IMR-90 (cell line): ENCODE data around the gene GLIS1. TPM values are rescaled to one million over a fixed set of nuclear protein-coding genes. Genes with fewer than 3 reads are reported as not detected.

Experiments
- ATAC-seq: fragments of 200-7000 bp; cut with Tn5 transposase; 2 replicates; pipeline ENCODE4 v1.9.1; 2020; ENCODE audit warnings: low read depth, mild to moderate bottlenecking, moderate library complexity
- BruUV-seq: library from RNA; stranded (reverse); fragments of 400-500 nt; replicated peaks from 2 replicates; lab custom pipeline; 2021; lab: Mats Ljungman, UMichigan
- CTCF ChIA-PET: fragments of 300-600 bp; formaldehyde crosslinking; extraction: SDS; loops from one replicate; lab custom pipeline; 2021; ENCODE audit warnings: antibody characterized with exemption; lab: Yijun Ruan, JAX
- POLR2A ChIA-PET: fragments of 300-600 bp; sonication (Branson Sonifier 250); formaldehyde crosslinking; loops from one replicate; lab custom pipeline; 2022; ENCODE audit warnings: antibody characterized with exemption; ENCODE audit not compliant: unreplicated experiment; lab: Charles Lee
- DNase-seq: peaks from one replicate; pipeline ENCODE4 v3.0.0; 2013
- H2AFZ ChIP-seq: replicated peaks from 2 replicates; pipeline ENCODE3; 2013; ENCODE audit warnings: low read length, mild to moderate bottlenecking; ENCODE audit not compliant: poor library complexity
- H2AK5ac ChIP-seq: 2 replicates; pipeline ENCODE4 v1.6.1; 2013; ENCODE audit warnings: low read depth, low read length, inconsistent platforms
- H2AK9ac ChIP-seq: replicated peaks from 2 replicates; pipeline ENCODE3; 2013; ENCODE audit warnings: mild to moderate bottlenecking, low read depth, low read length, moderate library complexity; ENCODE audit not compliant: poor library complexity
- H2BK120ac ChIP-seq: 2 replicates; pipeline ENCODE4 v1.6.1; 2013; ENCODE audit warnings: low read depth, low read length, inconsistent platforms
- H2BK15ac ChIP-seq: 3 replicates; pipeline ENCODE4 v1.6.1; 2013; ENCODE audit warnings: low read depth, low read length, inconsistent platforms
- H2BK20ac ChIP-seq: 2 replicates; pipeline ENCODE4 v1.6.1; 2013; ENCODE audit warnings: low read depth, mild to moderate bottlenecking, inconsistent platforms, low read length, moderate library complexity
- H2BK5ac ChIP-seq: 2 replicates; pipeline ENCODE4 v1.6.1; 2013; ENCODE audit warnings: mild to moderate bottlenecking, low read depth, low read length, inconsistent platforms; ENCODE audit not compliant: poor library complexity, severe bottlenecking
- H3K14ac ChIP-seq: replicated peaks from 2 replicates; pipeline ENCODE4 v1.6.1; 2013; ENCODE audit warnings: low read depth, low read length, inconsistent platforms
- H3K18ac ChIP-seq: 2 replicates; pipeline ENCODE4 v1.6.1; 2013; ENCODE audit warnings: low read depth, low read length, control low read depth
- H3K23ac ChIP-seq: 2 replicates; pipeline ENCODE4 v1.6.1; 2013; ENCODE audit warnings: low read depth, low read length, inconsistent platforms
- H3K27ac ChIP-seq: 2 replicates; pipeline ENCODE4 v1.5.1; 2013; ENCODE audit warnings: mild to moderate bottlenecking, control low read depth, low read length; ENCODE audit not compliant: insufficient read depth
- H3K27me3 ChIP-seq: 2 replicates; pipeline ENCODE4 v1.6.1; 2013; ENCODE audit warnings: low read length; ENCODE audit not compliant: control insufficient read depth, insufficient read depth
- H3K36me3 ChIP-seq: 2 replicates; pipeline ENCODE4 v1.6.1; 2013; ENCODE audit warnings: low read length, mixed read lengths; ENCODE audit not compliant: control insufficient read depth, insufficient read depth
- H3K4ac ChIP-seq: 2 replicates; pipeline ENCODE4 v1.6.1; 2013; ENCODE audit warnings: low read depth, low read length, inconsistent platforms
- H3K4me1 ChIP-seq: 2 replicates; pipeline ENCODE4 v1.6.1; 2013; ENCODE audit warnings: low read length, mixed read lengths; ENCODE audit not compliant: control insufficient read depth, insufficient read depth
- H3K4me2 ChIP-seq: 2 replicates; pipeline ENCODE4 v1.6.1; 2013; ENCODE audit warnings: low read depth, mild to moderate bottlenecking, control low read depth, low read length, moderate library complexity
- H3K4me3 ChIP-seq: 2 replicates; pipeline ENCODE4 v1.5.1; 2013; ENCODE audit warnings: low read depth, mild to moderate bottlenecking, control low read depth, low read length, moderate library complexity; ENCODE audit not compliant: insufficient read depth
- H3K56ac ChIP-seq: 2 replicates; pipeline ENCODE4 v1.6.1; 2013; ENCODE audit warnings: low read length, inconsistent platforms; ENCODE audit not compliant: insufficient read depth; ENCODE audit errors: extremely low read depth
- H3K79me1 ChIP-seq, 2 experiments: 2 replicates each; pipeline ENCODE4 v1.6.1; 2013; ENCODE audit warnings: low read length in 2 of 2, inconsistent platforms in 1 of 2, low read depth in 1 of 2
- H3K9ac ChIP-seq: 2 replicates; pipeline ENCODE4 v1.6.1; 2013; ENCODE audit warnings: low read depth, low read length, control low read depth
- H3K9me1 ChIP-seq: 2 replicates; pipeline ENCODE4 v1.6.1; 2013; ENCODE audit warnings: low read length, inconsistent platforms; ENCODE audit not compliant: insufficient read depth
- H3K9me3 ChIP-seq: 2 replicates; pipeline ENCODE4 v1.6.1; 2013; ENCODE audit warnings: low read length; ENCODE audit not compliant: control insufficient read depth, insufficient read depth
- H4K20me1 ChIP-seq: 2 replicates; pipeline ENCODE4 v1.6.1; 2013; ENCODE audit warnings: low read length, inconsistent platforms; ENCODE audit not compliant: insufficient read depth
- H4K5ac ChIP-seq: 2 replicates; pipeline ENCODE4 v1.6.1; 2013; ENCODE audit warnings: mild to moderate bottlenecking, low read depth, low read length, control low read depth
- H4K8ac ChIP-seq, 2 experiments: 2 replicates each; pipeline ENCODE4 v1.6.1; 2013; ENCODE audit warnings: low read depth in 2 of 2, low read length in 2 of 2, control low read depth in 1 of 2, inconsistent platforms in 1 of 2
- H4K91ac ChIP-seq: 2 replicates; pipeline ENCODE4 v1.6.1; 2013; ENCODE audit warnings: low read depth, low read length, inconsistent platforms; ENCODE audit not compliant: insufficient read depth
- BHLHE40 ChIP-seq: fragments of 150-350 bp; IDR thresholded peaks from 2 replicates; pipeline ENCODE4 v1.6.1; 2016; ENCODE audit warnings: mild to moderate bottlenecking, low read depth, low read length
- CEBPB ChIP-seq: IDR thresholded peaks from 2 replicates; pipeline ENCODE4 v1.6.1; 2012; ENCODE audit warnings: low read depth, low read length, improper control_type of control experiment
- CHD1 ChIP-seq: IDR thresholded peaks from 2 replicates; pipeline ENCODE4 v1.6.1; 2012; ENCODE audit warnings: low read depth, low read length, improper control_type of control experiment
- MAZ ChIP-seq: IDR thresholded peaks from 2 replicates; pipeline ENCODE4 v1.6.1; 2012; ENCODE audit warnings: low read depth, mild to moderate bottlenecking, low read length, improper control_type of control experiment, moderate library complexity, borderline replicate concordance
- MXI1 ChIP-seq: IDR thresholded peaks from 2 replicates; pipeline ENCODE4 v1.6.1; 2012; ENCODE audit warnings: low read depth, mild to moderate bottlenecking, low read length, moderate library complexity, borderline replicate concordance
- NFE2L2 ChIP-seq: fragments of 150-350 bp; IDR thresholded peaks from 2 replicates; pipeline ENCODE4 v1.6.1; 2016; ENCODE audit warnings: low read depth, mild to moderate bottlenecking, low read length
- POLR2A ChIP-seq: IDR thresholded peaks from 2 replicates; pipeline ENCODE4 v1.6.1; 2012; ENCODE audit warnings: mild to moderate bottlenecking, low read depth, low read length
- RAD21 ChIP-seq: IDR thresholded peaks from 2 replicates; pipeline ENCODE4 v1.6.1; 2012; ENCODE audit warnings: low read length, improper control_type of control experiment
- RCOR1 ChIP-seq: IDR thresholded peaks from 2 replicates; pipeline ENCODE4 v1.6.1; 2012; ENCODE audit warnings: mild to moderate bottlenecking, low read length, improper control_type of control experiment; ENCODE audit not compliant: insufficient replicate concordance
- RFX5 ChIP-seq: IDR thresholded peaks from 2 replicates; pipeline ENCODE4 v1.8.0; 2012; ENCODE audit warnings: low read depth, mild to moderate bottlenecking, low read length, moderate library complexity
- SMC3 ChIP-seq: fragments of 150-350 bp; IDR thresholded peaks from 2 replicates; pipeline ENCODE4 v1.6.1; 2016; ENCODE audit warnings: low read depth, mild to moderate bottlenecking, antibody characterized with exemption, low read length, moderate library complexity
- WGBS, 2 experiments: methylation state at CpG; one replicate each; pipeline versions ENCODE4 v1.1.5 to v1.1.7; 2013; ENCODE audit warnings: missing lambda C conversion rate in 2 of 2; ENCODE audit not compliant: insufficient read length in 1 of 2; ENCODE audit errors: extremely low coverage in 2 of 2; 5-methylcytosine and 5-hydroxymethylcytosine counted together
- dilution Hi-C: fragments of 300-500 bp; cut with HindIII; formaldehyde crosslinking; loops from one replicate; pipeline ENCODE4 v1.14.3; 2018; ENCODE audit warnings: low sequenced_read_pairs; ENCODE audit not compliant: unreplicated experiment
- in situ Hi-C: fragments of 300-500 bp; cut with MboI; formaldehyde crosslinking; loops from 3 replicates; pipeline ENCODE4 v1.14.3; 2019; ENCODE audit warnings: low sequenced_read_pairs, inconsistent platforms, mixed read lengths
- intact Hi-C: fragments of 100-400 bp; cut with micrococcal nuclease; formaldehyde crosslinking; loops from 2 replicates; pipeline ENCODE4 v1.10.0; 2022
- polyA plus RNA-seq, 3 experiments: library from polyadenylated mRNA; depleted of rRNA; stranded (reverse); fragments of >200 nt; gene quantifications; 2 replicates each; pipeline ENCODE4 v1.2.3, GENCODE V29; 2012; ENCODE audit warnings: low replicate concordance in 1 of 3
- total RNA-seq: library from RNA; depleted of rRNA; stranded (reverse); fragments of >200 nt; gene quantifications from 2 replicates; pipeline ENCODE4 v1.2.3, GENCODE V29; 2012
- TF ChIP-seq, protein P1 (sequence below): conservative IDR thresholded peaks from 2 replicates; pipeline ENCODE4 v1.5.1; 2012; ENCODE audit warnings: mild to moderate bottlenecking, low read depth, low read length, improper control_type of control experiment

Gene GLIS1
- total and polyA plus RNA-seq, 2 of the 4 experiments (the other 2 are of a cell fraction), result 0.18 to 2.3 TPM

DNA sequence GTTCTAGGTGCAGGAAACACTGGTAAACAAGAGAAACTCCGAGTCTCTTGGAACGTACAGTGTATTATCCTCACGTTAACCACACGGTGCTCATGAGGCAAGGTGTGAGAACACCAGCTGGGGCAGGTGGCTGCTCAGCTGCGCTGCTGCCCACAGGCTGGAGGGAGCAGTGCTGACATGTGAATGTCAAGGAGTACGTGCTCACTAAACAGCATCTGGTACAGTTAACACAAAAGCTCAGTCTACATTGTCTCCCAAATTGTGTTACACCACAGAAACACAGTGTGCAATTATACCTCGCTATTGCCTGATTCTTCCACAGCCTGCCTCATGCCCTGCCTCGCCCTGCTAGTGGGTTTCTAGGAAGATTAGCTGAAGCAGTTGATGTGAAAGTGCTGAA lies 138.4 kb downstream of the GLIS1 start:
- TF ChIP-seq CEBPB (no peak), MXI1 (no peak), SMC3 (no peak), RFX5 (no peak), BHLHE40 (no peak), MAZ (no peak), POLR2A (no peak), NFE2L2 (no peak), CHD1 (no peak), RAD21 (no peak), RCOR1 (no peak)
- TF ChIP-seq, protein P1, sequence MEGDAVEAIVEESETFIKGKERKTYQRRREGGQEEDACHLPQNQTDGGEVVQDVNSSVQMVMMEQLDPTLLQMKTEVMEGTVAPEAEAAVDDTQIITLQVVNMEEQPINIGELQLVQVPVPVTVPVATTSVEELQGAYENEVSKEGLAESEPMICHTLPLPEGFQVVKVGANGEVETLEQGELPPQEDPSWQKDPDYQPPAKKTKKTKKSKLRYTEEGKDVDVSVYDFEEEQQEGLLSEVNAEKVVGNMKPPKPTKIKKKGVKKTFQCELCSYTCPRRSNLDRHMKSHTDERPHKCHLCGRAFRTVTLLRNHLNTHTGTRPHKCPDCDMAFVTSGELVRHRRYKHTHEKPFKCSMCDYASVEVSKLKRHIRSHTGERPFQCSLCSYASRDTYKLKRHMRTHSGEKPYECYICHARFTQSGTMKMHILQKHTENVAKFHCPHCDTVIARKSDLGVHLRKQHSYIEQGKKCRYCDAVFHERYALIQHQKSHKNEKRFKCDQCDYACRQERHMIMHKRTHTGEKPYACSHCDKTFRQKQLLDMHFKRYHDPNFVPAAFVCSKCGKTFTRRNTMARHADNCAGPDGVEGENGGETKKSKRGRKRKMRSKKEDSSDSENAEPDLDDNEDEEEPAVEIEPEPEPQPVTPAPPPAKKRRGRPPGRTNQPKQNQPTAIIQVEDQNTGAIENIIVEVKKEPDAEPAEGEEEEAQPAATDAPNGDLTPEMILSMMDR, result no peak
- 0 out of 2 replicates have a peak, but pooled peaks cover 4% of the 10 kb centered on the region for H3K9me1 ChIP-seq
- dilution Hi-C loops (no loop called here), in situ Hi-C loops (no loop called here), intact Hi-C loops (no loop called here)
- H3K4me2 ChIP-seq, result no peak overlapping the region
- H3K56ac ChIP-seq, result no peak overlapping the region
- CTCF ChIA-PET, result no interaction called here
- H4K20me1 ChIP-seq, result no peaks in the 10 kb centered on the region
- no peak overlapping the region for H2AK9ac ChIP-seq
- H3K36me3 ChIP-seq, result peaks cover 1% of the 10 kb centered on the region; the same call in 1 of the 2 replicates
- no peak overlapping the region for H4K91ac ChIP-seq
- H3K14ac ChIP-seq, result no peak overlapping the region
- no peak overlapping the region for H2BK120ac ChIP-seq
- no peaks in the 10 kb centered on the region for H3K4me1 ChIP-seq
- H3K9ac ChIP-seq, result no peak overlapping the region
- no peak overlapping the region for H3K4ac ChIP-seq
- DNase-seq, result no peak
- no peak overlapping the region for H4K5ac ChIP-seq
- H4K8ac ChIP-seq, result no peak overlapping the region
- H3K27me3 ChIP-seq, result no peaks in the 10 kb centered on the region; the same call in 1 of the 2 replicates
- no peaks in the 10 kb centered on the region for H3K9me3 ChIP-seq
- H2BK20ac ChIP-seq, result no peak overlapping the region
- no peak overlapping the region for H3K27ac ChIP-seq
- BruUV-seq, result no TSS peak
- H2AFZ ChIP-seq, result no peak overlapping the region
- no peak overlapping the region for H3K4me3 ChIP-seq
- POLR2A ChIA-PET, result no interaction called here
- no peak overlapping the region for H2BK15ac ChIP-seq
- no peak overlapping the region for H2AK5ac ChIP-seq
- 30% methylated on average over 2 of the region's 8 CpGs; no CpG with 5 or more reads in 1 of the 2 experiments for WGBS, 2 experiments
- no peak overlapping the region for H2BK5ac ChIP-seq
- ATAC-seq, result no peak
- no peaks in the 10 kb centered on the region; a peak in 1 of 4 replicates for H3K79me1 ChIP-seq
- H3K23ac ChIP-seq, result no peak overlapping the region
- H3K18ac ChIP-seq, result no peak overlapping the region
